Left kidney (tissue), 2 donors: ENCODE data around the gene HPSE2. TPM values are rescaled to one million over a fixed set of nuclear protein-coding genes. Genes with fewer than 3 reads are reported as not detected.

ENCODE experiments used
- DNase-seq: peaks from one replicate; pipeline ENCODE4 v3.0.0-alpha.2; 2013
- polyA plus RNA-seq: library from polyadenylated mRNA; unstranded; fragments of 120-200 nt; gene quantifications from one replicate; pipeline ENCODE4 v1.2.1, GENCODE V29; 2013; ENCODE audit not compliant: insufficient read length

The HPSE2 gene
- polyA plus RNA-seq, 1 donor, result 0.81 TPM

DNA sequence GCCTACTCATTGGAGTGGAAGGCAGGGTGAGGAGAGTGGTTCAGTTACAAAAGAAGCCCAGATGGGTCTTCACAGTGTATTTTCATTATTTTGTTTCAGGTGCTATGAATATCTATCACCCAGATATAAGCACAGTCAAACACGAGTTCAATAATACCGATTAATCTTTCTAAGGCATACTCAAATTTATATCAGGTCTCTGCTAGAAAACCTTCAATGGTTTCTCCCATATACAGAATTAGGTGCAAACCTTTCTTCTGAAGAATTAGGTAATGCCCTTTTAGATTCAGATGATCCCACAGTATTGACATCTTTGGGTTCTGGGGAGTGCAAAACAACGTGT is 774.2 kb downstream of the HPSE2 start:
- DNase-seq, result no peak

DNA sequence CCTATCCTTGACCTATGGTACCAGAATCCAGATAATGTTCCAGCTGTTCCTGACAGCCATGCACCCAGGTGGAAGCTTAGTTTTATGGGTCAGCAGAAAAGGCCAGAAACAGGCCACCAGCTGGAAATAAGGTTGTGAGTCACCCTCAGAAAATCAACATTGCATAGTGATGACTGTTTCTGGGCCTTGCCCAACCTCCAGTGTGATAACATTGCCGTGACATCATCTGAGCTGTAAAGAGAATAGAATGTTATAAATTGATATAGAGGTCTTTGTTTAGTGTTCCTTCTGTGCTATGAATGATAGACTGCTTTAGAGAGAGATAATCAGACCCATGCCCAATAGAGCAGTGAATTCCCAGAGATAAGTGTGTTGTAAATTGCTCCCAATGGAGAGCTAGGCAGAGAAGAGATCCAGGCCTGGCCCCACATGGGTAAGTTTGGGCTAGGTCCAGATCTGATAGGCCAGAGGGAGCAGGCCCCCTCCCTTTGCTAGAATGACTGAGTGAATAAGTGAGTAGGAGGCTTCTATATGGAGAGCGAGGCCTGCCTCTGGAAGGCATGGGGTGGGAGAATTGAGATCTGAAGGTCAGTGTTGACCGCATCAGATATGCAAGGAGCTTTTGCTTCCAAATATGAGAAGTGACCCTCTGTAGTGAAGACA is 774.7 kb downstream of the HPSE2 start:
- DNase-seq, result no peak

DNA sequence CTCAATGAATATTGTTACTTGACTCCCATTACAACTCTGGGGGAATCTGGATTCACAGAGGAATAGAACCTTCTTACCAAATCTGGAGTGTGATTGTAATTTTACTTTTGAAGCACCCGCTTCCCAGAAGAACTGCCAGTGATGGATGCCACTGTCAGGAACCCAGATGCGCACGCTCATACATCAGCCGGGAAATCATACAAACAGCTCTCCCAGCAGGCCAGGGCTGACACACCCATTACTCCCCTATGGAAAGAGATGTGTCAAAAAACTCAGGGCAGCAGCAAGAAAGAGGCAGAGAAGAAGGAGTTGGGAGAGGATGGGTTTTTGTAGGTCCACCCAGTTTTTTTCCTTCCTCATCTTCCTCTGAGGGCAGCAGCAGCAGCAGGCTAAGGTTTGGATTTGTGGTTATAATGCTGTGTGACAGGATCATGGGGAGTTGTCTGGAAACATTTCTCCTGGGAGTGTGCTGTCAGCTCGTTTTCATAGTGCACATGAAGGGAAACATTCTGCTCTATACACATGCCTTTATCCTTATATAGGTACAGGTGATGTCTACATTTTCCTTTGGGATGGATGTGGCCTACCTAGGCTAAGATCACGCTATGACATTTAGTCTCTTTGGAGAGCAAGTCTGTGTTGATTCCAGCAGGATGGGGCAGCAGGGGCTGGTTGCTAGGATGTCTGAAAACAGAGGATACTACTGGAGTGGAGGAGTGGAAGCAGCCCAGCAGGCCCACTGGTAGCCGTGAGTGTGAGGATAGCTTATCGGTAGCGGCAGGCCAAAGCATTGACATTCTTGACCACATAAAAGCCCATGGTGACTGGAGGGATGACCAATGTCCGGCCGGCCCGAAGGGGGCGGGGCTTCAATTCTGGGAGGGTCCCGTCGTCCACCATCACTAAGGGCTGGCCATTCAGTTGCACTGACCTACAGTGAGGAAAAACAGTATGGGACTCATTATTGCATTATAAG is 776.6 kb downstream of the HPSE2 start:
- DNase-seq, result no peak

DNA sequence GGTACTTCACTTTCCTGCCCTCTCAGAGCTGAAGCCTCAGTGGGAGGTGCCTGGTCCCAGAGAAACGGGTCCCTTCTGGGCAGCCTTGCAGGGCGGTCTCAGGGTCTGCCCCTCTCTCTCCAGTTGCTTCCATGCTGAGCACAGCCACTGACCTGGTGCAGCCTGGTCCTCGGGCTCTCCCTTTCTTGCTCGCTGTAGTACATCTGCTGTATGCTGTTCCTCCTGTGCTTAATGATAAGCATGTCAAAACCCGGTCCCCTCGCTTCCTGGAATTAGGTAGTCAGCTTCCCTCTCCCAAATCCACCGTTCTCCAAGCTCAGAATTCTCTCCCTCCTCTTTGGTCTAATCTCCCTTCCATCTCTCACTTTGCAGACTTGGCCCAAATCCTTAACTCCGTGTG is 777.9 kb downstream of the HPSE2 start:
- DNase-seq, result no peak

DNA sequence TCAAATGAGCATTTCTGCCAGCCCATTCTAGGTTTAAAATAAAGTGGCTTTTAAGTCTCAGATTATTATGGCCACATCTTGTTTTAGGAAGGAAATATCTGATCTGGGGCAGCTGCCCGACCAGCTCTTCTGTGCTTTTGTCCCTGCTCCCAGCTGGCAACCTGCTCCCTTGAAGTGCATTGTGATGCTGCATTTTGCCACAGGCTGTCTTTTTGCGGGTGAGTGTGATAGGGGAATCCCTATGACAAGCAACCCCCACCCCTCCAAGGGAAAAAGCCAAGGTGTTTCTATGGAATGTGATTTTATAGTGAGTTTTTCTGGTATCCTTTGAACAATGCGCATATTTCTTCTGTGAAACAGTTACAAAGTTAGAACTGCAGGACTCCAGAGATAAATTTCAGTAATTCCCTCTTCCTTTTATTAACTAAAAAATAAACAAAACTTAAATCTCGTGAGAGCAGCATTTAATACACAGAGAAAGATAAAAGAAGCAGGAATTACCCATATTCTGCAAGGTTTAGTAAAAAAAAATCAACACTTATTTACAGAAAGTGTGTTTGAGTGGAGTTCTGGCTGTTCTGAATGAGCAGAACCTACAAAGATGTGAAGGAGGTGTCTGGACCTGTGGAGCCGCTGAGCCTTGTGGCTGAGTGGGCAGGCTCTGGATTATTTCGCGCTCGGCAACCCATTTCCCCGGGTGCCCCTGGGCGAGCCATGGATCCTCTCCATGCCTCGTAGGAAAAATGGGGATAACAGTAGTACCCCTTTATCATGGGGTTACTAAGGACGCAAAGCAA is 778.8 kb downstream of the HPSE2 start:
- DNase-seq, result no peak

DNA sequence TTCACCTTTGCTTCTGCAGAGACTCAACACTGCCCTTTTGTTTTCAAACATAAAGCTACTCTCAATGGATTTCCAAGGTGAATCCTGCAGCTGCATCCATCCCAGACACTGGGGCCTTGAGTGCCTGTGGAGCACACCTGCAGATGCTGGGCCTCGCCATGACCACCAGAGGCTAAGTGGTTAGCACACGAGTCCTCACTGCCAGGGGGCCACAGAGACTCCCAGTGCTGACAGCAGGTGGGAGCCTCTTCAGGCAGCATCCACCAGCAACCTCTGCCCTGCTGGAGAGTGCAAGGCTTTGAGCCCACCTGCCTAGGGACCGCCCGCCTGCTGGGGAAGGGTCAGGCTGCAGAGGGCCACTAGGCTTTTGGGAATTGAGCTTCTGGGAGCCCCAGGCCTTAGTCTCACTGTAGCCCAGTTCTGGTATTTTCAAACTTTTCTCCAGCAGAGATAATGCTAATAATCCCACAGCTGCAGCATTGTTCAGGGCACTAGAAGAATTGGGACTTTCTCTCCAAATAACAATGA is 779.5 kb downstream of the HPSE2 start:
- no peak for DNase-seq

DNA sequence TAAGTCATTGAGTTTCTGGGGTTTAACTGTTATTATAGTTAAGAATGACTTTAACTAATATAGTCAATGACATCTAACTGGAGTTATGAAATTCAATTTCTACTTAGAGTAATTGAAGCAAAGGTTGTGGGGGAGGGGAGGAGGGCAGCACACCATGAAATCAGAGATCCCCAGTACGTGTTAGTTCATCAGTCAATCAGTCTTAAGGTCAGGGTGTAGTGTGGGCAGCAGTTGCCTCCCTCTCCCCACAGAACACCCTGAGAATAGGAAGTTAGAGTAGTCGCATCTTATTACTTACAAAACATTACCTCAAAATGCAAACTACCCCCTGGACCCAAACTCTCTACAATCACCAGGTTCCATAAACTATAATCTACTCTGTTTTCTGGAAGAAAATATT is 781.9 kb downstream of the HPSE2 start:
- no peak for DNase-seq

DNA sequence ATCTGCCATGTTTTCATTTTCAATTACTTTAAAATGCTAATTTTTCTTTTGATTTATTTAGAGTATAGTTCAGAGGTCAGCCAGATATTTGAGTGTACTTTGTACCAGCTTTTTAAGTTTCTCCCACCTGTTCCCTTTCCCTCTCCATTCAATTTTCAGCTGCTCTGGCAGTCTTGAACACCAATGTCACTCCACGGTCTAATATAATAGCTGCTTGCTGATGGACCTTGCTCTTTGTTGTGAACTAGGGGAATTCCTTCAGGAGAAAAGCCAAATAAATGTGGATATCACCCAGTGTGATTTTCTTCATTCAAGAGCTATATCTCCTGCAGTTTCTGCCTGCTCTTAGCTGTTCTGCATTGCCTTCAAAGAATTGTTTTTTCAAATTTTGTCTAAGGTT is 785.0 kb downstream of the HPSE2 start:
- DNase-seq, result no peak

DNA sequence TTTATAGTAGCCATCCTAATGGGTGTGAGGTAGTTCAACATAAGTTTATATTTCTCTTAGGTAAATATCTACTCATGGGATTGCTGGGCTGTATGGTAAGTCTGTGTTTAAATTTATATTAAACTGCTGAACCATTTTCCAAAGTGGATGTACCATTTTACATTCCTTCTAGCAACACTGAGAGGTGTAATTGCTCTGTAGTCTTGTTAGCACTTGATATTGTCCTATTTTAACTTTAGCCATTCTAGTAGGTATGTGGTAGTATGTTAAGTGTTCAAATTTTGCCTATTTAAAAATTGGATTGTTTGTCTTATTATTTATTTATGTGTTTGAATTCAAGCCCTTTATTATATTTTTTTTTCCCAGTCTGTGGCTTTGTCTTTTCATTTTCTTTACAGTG is 786.4 kb downstream of the HPSE2 start:
- no peak for DNase-seq

DNA sequence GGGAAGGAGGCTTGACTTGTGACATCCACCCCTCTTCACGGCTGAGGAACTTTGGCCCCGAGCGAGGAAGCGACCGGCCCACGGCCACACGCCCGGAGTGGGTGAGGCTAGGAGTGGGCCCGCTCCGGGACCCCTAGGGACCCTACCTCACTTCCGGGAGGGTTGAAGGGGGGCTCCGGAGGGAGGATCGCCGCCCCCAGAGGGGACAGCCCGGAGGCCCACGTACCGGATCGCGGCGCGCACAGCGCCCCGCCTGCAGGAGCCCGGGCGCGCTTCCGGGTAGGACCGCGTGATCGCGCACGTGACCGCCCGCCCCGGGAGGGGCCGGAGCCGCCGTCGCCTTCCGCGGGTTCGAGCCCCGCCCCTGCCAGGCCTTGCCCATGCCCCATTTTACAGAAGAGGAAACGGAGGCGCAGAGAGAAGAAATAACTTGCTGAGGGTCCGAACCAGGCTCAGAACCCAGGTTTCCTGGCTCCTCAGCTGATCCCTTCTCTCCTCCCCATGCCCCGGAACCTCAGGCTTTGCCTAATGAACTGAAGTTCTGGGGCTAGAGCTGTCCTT is 788.9 kb downstream of the HPSE2 start, which contains the start of gene HPS1:
Gene HPS1 (minus strand): TSS at position 275 of the 561 bp plus-strand sequence. CDS start 3,695 bp downstream, outside the sequence.
- peak; percentile 62 for DNase-seq

DNA sequence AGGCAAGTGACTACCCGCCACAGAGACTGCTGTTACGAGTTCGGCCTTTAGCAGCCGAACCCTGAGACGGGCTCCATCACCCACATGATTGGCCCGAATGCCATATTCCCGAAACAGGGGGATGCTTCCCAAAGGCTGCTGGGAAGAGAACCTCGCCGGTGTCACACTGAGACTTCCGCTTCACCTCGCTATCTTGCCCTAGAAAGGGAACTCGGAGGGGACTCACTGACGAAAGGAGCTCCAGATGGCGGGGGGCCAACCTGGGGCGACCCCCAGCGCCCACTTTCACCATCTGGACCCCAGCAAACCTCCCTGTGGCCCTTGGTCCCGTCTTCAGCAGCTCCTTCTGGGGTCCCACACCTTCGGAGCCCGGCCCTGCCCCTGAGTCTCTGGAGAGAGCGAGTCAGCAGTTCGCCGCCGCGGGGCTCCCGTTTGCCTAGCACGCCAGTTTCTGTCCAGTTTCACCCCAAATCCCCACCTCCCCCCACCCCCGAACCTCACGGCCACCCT is 789.4 kb downstream of the HPSE2 start:
- DNase-seq, result no peak

DNA sequence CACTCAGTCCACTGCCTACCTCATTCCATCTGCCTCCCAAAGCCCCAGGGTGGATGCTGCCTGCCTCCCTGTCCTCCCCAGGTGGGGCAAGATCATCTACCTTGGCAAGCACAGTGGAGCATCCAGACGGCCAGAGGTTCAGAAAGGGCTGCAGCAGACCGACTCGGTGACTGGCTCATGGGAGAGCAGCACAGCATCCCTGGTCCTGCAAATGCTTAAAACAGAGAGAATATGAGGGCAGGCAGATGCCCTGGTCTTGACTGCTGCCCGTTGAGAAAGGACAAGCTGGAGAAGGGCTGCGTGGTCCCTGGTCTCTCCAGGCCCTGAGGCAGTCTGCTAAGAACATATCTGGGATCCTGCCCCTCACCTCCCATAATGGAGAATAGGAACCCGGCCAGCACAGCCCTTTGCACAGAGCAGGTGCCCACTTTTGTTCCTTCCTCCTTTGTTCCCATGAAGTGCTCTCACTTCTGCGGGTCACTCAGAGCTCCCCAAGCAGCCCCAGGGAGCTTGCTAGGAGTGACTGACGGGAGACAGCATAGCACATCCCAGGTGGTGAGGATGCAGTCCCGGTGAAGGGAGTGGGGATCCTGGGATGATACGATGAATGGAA is 790.3 kb downstream of the HPSE2 start:
- no peak for DNase-seq

DNA sequence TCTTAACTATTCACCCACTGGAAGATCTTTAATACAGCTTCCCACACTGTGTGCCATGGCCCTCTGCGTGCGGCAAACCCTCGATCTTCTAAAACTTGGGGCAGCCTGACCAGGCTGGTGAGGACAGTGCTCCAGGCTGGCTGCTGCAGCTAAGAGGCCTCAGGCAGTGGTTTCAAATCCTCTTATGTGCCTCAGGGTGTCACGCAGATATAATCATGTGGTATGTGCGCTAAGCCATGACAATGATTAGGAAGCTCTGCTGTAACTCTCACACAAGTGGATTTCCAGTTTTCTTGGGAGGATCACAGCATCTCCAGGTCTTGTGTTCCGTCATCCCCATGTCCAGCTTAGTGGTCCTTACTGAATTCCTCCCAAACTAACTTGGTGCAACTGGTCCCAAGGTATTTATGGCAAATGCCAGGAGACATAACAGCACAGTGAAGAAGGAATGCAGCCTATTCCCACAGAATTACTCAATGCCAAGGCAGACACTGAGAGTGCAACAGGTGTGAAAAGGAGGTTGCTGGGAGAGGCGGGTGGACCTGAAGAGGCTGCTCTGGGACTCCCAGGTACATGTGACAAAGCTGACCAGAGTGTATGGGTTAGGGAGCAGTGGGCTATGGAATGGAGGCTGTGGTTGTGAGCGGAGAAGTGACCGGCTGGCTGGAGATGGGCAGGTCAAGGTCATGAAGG is 791.2 kb downstream of the HPSE2 start:
- DNase-seq, result no peak

DNA sequence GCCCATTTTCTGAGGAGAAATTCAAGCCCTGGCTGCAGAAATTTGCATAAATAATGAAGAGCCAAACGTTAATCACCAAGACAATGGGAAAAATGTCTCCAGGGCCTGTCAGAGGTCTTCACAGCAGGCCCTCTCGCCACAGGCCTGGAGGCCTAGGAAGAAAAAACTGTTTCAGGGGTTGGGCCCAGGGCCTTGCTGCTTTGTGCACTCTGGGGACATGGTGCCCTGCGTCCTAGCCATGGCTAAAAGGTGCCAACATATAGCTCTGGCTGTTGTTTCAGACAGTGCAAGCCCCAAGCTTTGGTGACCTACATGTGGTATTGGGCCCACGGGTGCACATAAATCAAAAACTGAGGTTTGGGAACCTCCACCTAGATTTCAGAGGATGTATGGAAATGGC is 796.9 kb downstream of the HPSE2 start:
- DNase-seq, result no peak

DNA sequence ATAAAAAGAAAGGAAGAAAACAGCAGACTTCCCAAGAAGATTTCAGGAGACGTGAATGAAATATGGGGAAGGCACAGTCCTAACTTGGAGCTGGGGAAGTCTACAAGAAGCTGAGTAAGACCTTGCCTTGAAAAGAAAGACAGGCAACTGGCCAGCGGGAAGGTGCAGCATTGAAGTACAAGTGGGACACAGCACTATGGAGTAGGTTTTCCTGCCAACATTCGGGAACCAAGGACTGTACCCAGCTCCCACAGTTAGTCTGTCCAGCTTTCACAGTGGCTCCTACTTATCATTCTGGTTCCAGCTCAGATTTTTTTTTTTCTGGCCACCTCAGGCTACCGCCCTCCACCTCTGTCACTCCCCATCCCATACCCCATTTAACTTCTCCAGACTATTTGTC is 798.9 kb downstream of the HPSE2 start:
- no peak for DNase-seq

DNA sequence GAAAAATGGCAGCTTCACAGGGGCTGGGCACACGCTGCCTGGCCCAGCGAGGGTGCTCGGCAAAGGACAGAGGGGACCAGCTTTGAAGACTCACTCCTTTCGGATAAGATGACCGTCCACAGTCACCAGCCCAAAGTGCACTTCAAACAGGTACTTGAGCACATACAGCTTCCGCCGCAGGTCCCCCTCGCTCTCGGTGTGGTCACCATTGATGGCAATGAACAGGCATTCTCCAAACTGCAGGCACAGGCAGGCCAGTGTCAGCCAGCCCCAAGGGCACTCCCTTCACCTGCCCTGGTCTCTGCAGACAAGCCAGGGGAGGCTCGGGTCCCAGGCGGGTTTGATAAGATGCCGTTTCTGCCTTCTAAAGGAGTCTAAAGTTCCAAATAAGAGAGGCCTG is 800.5 kb downstream of the HPSE2 start:
- DNase-seq, result no peak

DNA sequence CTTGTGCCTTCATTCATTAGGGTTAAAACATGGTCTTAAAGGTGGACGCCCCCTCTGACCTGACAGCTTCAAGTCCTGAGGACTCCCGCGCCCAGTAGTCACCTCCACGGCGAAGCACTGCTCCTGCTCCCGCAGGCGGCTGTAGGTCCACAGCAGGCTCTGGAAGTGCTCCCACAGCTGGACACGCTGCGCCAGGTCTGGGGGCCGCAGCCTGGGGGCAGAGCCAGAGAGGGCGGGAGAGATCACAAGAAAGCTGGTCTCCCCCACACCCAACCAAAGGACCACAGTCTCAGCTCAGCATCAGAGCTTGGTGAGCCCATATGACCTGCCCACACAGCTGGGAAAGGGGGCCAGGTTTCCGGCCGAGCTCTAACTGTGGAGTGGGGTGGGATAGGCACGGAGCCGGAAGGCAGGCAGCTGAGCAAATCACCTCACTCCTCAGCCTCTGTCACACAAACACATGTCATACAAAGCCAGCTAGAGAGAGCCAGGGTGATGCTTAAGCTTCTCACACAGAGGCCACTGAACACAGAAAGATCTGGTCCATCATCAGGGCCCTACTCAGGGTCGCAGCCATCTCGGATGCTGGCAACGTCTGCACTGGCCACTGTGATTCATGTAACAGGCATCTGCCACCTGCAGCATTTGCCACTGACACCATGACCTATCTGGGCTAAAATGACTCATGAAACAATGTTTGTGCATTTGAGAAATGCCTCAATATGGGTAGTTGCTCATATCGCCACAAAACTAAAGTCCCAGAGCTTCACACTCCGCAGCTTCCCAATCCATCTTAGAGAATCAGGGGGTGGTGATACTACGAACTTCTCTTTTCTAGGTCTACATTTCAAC is 801.5 kb downstream of the HPSE2 start:
- no peak for DNase-seq

DNA sequence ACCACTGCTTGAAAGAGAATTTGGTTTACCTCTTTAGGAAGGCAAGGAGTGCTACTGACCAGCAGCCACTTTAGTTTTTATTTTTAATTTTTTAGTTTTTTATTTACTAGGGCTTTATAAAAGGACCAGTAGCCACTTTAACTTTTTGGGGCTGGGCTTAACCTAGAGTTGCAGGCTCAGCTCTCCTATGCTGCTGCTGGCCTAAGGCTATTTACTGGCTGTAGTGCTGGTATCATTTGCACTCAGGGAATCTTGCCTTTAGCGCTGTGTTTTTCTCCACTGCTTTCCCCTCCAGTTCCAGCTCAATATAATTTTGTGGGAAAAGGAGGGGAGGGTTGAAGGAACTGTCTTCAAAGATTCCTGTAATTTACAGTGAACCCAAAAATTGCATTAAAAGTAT is 802.3 kb downstream of the HPSE2 start:
- DNase-seq, result no peak

DNA sequence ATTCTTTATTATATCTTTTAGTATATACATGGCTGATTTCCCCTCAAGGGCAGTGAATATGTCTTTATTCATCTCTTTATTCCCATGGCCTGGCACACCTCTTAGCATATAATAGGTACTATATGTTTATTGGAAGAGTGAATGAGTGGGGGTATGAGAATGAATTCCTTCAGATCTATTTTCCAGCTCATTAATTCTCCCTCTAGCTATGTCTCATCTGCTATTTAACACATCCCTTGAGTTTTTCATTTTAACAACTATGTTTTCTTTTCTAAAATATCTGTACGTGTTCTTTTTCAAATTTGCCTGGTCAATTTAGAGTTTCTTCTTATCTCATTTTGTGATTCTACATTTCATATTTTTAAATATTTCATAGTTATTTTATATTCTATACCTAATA is 803.3 kb downstream of the HPSE2 start:
- no peak for DNase-seq

DNA sequence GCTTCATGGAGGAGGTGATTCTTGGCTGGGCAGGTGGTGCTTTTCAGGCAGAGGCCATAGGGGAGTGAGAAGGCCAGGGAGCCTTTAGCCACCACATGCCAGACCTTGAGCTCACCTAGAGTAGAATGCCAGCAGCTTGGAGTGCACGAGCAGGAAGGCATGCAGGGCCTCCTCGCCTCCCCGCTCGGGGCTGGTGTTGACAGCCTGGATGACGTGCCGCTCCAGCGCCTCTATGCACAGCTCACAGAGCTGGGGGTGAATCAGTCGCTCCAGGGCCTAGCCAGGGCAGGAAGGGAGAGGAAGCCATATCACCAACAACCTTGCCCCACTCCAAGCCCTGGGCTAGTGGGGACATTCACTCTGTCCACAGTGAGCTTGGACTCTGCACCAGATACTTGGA is 804.6 kb downstream of the HPSE2 start:
- DNase-seq, result no peak
